ENCODE results near the gene MXRA8.

DNA sequence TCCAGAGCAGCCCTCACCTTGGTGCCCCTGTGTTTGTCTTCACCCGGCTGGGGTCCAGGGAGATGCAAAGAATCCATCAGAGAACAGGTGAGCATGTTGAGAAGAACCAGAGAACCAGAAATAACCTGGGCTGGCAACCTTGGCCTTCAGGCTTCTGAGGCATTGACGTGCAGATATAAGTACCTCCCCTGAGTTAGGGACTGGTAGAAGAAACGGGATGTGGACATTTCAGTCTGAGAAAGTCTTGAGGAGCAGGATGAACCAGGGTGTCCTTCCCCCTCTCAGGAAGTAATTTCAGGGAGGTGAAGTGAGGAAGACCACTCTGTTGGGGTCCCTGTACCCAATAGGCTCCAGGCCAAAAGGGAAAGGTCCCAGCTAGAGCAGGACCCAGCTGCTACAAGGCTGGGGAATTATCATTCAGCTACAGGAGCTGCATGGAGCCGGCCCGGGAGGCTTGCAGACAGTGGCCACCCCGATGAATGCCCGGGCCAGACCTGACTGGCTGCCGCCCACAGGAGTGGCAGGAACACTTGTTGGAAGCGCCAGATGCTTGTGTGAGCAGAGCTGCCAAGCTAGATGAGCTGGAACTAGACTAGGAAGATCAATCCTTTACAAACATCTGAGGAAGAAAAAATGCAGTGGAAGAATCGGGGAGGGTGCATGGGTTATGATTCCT is 18.3 kb upstream of the MXRA8 start:
- no peak for TF ChIP-seq POLR2AphosphoS5 (IDR thresholded peaks at IDR 0.05; ENCODE audit: low read depth, low read length)
- TF ChIP-seq TAF1 (IDR thresholded peaks at IDR 0.05; ENCODE audit: borderline replicate concordance, insufficient read depth, low read length): no peak
